GM19438 (cell line): ENCODE data around the gene SOX9.

ENCODE experiments used
- ATAC-seq: cut with Tn5 transposase; IDR thresholded peaks from one replicate; pipeline ENCODE4 v1.9.1; 2021; ENCODE audit warnings: low read depth; ENCODE audit not compliant: unreplicated experiment

The SOX9 gene

DNA sequence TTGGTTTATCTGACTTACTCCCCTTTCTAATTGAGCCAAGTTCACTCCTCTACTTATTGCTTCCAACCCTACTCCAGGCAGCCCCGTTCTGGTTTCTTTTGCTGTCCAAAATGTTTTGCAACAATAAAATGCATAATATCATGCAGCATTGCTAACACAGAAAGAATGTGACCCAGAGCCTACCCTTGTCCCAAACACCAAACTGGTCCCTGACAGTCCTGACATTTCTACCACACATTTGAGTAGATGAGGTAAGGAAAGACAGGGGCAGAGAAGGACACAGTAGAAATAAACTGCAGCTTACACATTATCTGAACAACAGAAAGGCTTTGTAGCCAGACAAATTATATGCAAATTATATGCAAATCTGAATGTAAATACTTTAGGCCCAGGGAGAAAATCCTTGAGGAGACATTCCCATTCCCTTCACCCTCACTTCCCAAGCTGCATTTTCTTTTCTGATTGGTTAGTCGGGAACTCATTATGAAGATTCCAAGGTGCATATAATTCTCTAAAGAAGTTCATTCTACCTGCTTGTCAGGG, 31.6 kb downstream of the SOX9 start:
- no peak for ATAC-seq

GRCh38 chr17:72158895-72159885, 38.4 kb downstream of the SOX9 start:
- no peak for ATAC-seq

DNA sequence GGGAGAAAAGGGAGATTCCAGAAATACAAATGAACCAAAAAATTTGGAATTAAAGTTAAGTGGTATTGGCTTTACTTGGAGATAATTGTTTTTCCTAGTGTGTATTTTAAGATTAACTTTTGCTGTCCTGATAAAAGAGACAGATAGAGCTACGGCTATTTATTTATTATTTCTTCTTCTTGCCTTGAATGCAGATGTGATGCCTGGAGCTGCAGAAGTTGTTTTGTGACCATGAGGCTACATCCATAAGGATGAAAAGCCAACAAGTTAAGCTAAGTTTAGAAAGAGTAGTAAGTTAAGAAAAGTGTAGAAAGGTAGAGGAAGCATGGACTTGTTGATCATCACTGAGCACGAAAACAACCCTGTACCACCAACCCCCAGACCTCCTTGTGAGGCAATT, 41.7 kb downstream of the SOX9 start:
- ATAC-seq: no peak

DNA sequence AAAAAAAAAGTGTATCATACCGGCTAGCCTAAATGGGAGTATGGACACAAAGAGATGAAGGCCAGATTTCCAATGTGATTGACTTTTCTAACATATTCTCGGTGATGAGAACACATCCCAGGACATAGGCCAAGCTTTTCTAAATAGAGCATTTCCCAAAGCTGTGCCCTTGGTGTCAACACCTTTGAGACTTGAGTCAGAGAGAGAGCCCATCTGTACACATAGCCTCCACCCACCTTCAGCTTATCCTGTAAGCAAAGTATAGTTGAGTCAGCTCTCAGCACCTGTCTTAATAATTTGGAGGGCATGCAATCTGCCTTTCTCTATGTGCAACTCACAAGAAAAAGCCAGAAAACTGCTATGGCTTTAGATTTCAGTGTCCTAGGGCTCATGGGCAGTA, 42.7 kb downstream of the SOX9 start:
- ATAC-seq: no peak

DNA sequence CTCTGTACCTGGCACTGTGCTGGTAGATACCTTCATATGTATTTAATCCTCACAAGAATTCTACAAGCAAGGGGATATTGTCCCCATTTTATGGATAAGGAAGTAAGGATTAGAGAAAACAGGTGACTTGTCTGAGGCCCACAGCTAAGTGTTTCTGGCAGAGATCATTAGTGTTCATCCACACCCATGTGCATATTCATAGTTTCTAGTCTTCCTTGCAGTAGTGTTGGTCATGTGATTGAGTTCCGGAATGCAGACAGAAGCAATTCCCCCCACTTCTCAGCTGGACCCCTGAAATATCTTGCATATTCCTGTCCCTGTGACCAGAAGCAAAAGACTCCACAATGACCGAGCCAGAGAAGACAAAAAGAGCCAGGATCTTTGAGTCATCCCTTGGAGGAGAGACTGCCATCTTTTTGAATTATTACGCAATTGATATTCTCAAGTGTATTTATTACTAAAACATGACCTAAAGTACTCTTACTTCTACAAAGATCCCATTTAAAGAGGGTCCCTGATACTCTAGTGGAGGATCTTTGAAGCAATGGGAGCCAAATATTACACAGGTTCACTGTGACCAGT, 43.4 kb downstream of the SOX9 start:
- ATAC-seq: no peak

GRCh38 chr17:72165192-72165866, 44.5 kb downstream of the SOX9 start:
- no peak for ATAC-seq

- no peak for ATAC-seq
Measured at GRCh38 chr17:72165867-72166439, 45.1 kb downstream of the SOX9 start.

DNA sequence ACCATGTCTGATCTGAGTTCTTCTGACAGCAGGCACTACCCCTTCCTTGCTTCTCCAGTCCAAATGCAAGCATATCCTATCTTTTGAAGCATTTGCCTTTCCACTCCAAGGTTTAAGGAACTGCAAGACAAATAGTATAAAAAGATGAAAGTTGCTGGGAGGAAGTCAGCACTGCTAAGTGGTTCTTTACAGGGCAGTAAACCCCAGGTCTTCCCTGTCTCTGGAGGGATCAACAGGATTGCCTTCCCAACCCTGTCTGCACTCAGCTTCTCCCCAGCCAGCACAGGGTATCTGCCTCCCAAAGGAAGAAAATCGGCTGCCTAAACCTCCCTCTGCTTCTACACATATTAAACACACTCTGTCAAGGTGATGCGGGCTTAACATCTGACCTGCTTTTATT, 46.8 kb downstream of the SOX9 start:
- ATAC-seq: no peak

DNA sequence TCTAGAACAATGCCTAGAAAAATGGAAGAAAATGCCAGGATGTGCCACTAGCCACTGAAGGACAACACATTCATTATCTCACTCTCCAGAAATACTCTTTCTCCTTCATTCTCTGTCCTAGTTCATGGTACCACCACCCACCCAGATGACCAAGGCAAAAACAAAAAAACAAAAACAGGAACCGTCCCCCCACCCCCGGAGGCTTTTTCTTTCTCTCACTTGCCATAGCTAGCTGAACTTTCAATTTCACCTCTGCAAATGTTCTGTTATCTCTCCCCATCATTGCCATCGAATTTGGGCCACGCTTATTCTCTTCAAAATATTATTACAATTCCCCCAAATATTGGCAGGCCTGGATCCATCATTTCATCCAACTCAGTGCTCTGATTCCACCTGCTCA, 49.0 kb downstream of the SOX9 start:
- no peak for ATAC-seq

GRCh38 chr17:72171703-72172667, 51.2 kb downstream of the SOX9 start:
- ATAC-seq: no peak

DNA sequence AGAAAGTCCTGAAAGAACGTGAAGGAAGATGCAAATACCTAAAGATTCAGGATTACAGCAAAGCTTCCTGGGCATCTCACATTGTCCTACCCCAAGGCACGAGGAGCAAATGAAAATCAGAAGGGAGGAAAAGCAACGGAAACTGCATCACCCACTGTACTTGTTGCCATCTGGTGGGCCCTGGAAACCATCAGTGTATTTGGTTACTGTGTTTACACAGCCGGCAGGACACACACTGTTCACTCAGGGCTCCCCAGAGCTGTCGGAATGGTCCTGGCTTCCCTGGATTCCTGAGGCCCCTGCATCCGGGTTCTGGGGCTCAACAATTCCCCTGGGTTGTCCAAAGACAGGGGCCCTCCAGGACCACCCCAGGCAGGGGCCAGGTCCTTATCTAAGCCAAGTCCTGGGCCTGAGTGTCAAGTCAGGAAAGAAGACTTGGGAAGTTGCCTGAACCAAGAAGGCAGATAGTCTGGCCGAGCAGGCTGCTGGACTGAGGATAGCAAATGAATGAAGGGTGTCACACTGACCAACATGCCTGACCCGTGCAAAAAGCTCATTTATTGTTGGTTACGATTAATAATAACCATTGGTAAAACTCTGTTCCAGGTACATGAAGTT, 52.8 kb downstream of the SOX9 start:
- ATAC-seq: no peak

- ATAC-seq: no peak
Measured at GRCh38 chr17:72175263-72175662, 54.4 kb downstream of the SOX9 start.
